KG1 (cell line): ENCODE results near the gene DTD1.

Source experiments
- DNase-seq: peaks from one replicate; lab custom pipeline; 2025; lab: John Stamatoyannopoulos, UW

DTD1 gene

GRCh38 chr20:18662279-18663040 is 74.6 kb downstream of the DTD1 start:
- no peak for DNase-seq

- DNase-seq: no peak
These were observed 76.1 kb downstream of the DTD1 start for GRCh38 chr20:18663932-18664331.

- no peak for DNase-seq
These were observed 77.3 kb downstream of the DTD1 start for GRCh38 chr20:18665135-18665534.

GRCh38 chr20:18666803-18667415 is 79.1 kb downstream of the DTD1 start:
- no peak for DNase-seq

- DNase-seq: no peak
These were observed 81.6 kb downstream of the DTD1 start for GRCh38 chr20:18669241-18670019.

GRCh38 chr20:18671203-18671710 is 83.4 kb downstream of the DTD1 start:
- no peak for DNase-seq

- no peak for DNase-seq
These were observed 85.0 kb downstream of the DTD1 start for GRCh38 chr20:18672834-18673233.

GRCh38 chr20:18676396-18676795 is 88.5 kb downstream of the DTD1 start:
- no peak for DNase-seq

- DNase-seq: no peak
These were observed 89.3 kb downstream of the DTD1 start for GRCh38 chr20:18677126-18677525.

GRCh38 chr20:18678549-18679419 is 90.9 kb downstream of the DTD1 start:
- DNase-seq: no peak

GRCh38 chr20:18683839-18684238 is 96.0 kb downstream of the DTD1 start:
- DNase-seq: no peak

GRCh38 chr20:18684775-18685174 is 96.9 kb downstream of the DTD1 start:
- DNase-seq: no peak

- DNase-seq: no peak
These were observed 97.6 kb downstream of the DTD1 start for GRCh38 chr20:18685406-18685805.

GRCh38 chr20:18686696-18687095 is 98.8 kb downstream of the DTD1 start:
- no peak for DNase-seq

GRCh38 chr20:18688676-18689075 is 100.8 kb downstream of the DTD1 start:
- DNase-seq: no peak

- no peak for DNase-seq
These were observed 101.7 kb downstream of the DTD1 start for GRCh38 chr20:18689557-18689956.

GRCh38 chr20:18692447-18692846 is 104.6 kb downstream of the DTD1 start:
- no peak for DNase-seq

GRCh38 chr20:18694071-18694470 is 106.2 kb downstream of the DTD1 start:
- no peak for DNase-seq

- no peak for DNase-seq
These were observed 107.3 kb downstream of the DTD1 start for GRCh38 chr20:18695175-18695574.

GRCh38 chr20:18698735-18699380 is 111.0 kb downstream of the DTD1 start:
- no peak for DNase-seq

GRCh38 chr20:18701969-18702368 is 114.1 kb downstream of the DTD1 start:
- no peak for DNase-seq
